ENCODE measurements around the gene HAGHL.

HAGHL gene

DNA sequence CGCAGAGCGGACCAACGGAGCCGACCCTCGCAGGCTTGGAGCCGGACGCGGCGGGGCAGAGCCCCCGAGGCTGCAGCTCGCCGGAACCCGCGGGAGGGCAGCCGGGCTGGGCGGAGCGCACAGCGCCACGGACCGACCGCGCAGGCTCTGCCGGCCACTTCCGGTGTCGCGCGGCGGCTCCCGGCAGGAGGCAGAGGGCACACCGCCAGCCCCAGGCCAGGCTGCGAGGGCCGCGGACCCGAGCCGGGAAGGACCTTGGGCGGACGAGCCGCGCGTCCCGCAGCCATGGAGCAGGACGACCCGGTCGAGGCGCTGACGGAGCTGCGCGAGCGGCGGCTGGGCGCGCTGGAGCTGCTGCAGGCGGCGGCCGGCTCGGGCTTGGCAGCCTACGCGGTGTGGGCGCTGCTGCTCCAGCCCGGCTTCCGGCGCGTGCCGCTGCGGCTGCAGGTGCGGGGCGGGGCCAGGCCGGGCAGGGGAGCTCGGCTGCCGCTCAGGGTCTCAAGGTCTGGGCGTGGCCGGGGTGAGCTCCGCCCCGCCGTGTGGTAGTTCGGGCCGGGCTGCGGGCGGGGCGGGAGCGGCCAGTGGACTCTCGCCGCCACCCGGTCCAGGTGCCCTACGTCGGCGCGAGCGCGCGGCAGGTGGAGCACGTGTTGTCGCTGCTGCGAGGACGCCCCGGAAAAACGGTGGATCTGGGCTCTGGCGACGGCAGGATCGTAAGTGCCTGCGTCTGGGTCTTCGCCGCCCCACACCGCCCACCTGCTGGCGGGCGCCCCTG is 5.7 kb upstream of the HAGHL start, which contains the start of gene ANTKMT:
ANTKMT (plus strand) TSS at position 157 of the 775 bp plus-strand sequence; CDS start at position 286, 129 bp downstream.
- peak in 1 of 2 donors; percentile 58 for DNase-seq (ENCODE audit: low read depth in 1 of 2, low spot score in 1 of 2)

- no peak for DNase-seq (ENCODE audit: low read depth in 1 of 2, low spot score in 1 of 2)
Observed at GRCh38 chr16:721765-722540, 5.0 kb upstream of the HAGHL start.

DNA sequence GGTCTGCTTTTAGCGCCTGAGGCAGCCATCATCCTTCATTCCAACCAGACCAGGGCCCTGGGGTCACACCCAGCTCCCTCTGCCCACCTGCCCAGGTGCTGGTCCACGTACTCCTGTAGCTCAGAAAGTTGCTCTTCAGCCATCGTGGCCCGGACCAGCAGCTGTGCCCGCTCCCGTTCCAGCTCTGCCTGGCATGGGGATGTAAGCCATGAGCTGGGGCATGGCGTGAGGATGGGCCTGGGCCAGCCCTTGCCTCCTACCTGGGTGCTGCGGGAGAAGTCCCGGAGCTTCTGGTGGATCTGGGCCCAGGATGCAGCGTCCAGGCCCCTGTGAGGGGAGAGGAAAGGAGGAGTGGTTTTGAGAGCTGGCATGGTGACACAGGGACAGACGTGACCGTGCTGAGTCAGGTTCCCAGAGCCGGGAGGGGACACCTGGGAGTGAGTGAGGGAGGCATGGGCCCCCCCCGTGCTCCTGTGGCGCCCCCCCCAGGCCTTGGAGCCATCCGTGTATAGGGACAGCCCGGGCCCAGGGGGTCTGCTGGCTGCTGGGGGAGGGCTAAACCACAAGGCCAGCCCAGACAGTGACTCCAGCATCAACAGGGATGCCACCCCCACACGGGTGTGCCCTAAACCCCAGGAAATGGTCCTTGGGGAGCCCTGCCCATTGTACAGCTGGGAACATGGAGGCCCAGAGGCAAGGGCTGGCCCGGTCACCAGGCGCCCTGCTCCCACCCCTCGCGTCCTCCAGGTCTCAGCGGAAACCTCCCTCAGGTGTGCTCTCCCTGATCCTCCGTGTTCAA is 3.9 kb upstream of the HAGHL start:
- no peak for DNase-seq (ENCODE audit: low read depth in 1 of 2, low spot score in 1 of 2)

DNA sequence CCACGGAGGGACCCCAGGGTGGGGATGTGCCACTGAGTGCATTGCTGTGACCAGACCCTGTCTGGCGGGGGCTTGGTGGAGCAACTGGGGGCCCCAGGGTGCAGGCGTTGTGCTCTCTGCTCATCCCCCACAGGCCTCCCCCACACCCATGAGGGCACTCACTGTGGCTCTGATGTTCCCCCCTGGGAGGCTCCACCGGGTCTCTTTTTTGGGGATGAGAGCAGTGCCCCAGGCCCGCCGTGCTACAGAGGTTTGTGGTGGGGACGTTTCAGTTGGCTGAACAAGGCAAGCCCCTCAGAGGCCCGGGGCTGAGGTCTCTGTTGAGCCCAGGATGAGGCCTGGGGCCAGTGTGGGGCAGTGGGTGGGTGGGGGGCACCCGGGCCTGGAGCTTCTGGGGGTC is 3.2 kb upstream of the HAGHL start:
- no peak for DNase-seq (ENCODE audit: low read depth in 1 of 2, low spot score in 1 of 2)

- no peak for DNase-seq (ENCODE audit: low read depth in 1 of 2, low spot score in 1 of 2)
Observed at GRCh38 chr16:724188-725040, 2.5 kb upstream of the HAGHL start.

DNA sequence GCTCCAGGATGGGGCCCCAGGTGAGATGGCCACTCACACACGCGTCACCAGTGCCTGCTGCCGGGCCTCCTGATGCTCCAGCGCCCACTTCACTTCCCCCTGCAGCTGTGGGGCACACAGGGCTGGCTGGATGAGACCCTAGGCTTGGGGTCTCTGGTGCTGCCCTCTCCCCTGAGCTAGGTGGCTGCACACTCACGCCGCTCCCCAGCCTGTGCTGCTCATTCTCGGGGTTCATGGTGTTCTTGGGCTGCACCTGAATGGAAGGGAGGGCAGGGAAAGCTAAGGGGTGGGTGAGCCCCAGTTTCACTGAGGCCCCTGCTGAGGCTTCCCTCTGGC is 1.9 kb upstream of the HAGHL start:
- DNase-seq (ENCODE audit: low read depth in 1 of 2, low spot score in 1 of 2): no peak

DNA sequence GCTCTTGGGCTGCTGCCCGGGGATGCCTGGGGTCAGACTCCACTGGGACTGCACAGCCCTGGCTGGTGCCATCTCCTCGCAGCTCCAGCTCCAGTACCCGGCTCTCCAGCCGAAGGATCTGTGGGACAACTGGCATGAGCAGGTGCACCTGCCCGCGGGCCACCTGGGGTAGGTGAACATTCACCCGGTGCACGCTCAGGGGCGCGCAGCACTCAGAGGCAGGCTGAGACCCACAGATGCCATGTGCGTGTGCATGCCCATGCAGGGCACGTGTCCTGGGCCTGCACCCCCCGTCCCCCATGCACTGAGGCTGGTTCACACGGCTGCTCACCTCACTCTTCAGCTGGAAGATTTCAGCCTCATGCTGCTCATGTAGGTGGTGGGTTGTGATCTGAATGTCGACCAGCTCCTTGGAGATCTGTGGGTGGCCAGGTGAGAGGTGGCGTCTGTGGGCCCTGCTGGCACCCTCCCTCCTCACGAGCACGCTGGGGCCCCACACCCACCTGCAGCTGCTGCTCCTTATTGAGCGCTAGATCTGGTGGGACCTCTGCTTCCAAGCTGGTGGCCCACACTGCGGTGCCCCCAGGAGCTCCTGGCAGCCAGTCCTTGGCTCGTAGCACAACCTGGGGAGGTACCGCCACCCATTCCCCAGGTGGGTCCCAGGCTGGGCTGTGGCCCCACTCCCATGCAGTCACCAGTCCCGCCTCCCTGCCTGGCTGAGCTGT is 1.3 kb upstream of the HAGHL start:
- no peak for DNase-seq (ENCODE audit: low read depth in 1 of 2, low spot score in 1 of 2)

GRCh38 chr16:726188-726437 is 793 bp upstream of the HAGHL start:
- no peak for DNase-seq (ENCODE audit: low read depth in 1 of 2, low spot score in 1 of 2)

GRCh38 chr16:727291-727977 is 528 bp downstream of the HAGHL start:
- DNase-seq (ENCODE audit: low read depth in 1 of 2, low spot score in 1 of 2): no peak

GRCh38 chr16:728131-728889 is 1.4 kb downstream of the HAGHL start:
- peak in 1 of 2 donors; percentile 34 for DNase-seq (ENCODE audit: low read depth in 1 of 2, low spot score in 1 of 2)

DNA sequence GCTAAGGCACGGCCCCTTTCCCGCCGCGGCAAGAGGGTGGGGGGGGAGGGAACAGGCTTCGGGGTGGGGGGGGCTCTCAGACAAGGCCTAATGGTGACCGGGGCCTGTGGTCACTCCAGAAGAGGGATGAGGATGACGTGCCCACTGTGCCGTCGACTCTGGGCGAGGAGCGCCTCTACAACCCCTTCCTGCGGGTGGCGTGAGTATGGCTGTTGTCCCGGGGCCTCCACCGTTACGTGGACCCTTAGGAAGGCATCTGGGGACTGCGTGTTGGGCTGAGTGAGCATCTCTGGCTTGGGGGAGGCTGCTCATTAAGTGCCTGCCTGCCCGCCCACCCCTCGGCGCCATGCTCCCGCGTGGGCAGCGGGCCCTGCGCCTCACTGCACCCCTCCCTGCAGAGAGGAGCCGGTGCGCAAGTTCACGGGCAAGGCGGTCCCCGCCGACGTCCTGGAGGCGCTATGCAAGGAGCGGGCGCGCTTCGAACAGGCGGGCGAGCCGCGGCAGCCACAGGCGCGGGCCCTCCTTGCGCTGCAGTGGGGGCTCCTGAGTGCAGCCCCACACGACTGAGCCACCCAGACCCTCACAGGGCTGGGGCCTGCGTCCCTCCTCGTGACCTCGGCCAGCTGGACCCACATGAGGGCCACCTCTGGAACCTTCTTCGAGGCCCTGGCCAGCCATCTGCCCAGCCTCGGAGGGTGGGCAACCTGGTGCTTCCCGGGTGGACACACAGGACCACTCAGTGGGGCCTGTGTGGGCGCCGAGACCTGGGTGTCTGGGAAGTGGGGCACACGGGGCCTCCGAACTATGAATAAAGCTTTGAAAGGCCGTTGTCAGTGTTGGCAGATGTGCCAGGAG is 2.2 kb downstream of the HAGHL start:
- DNase-seq (ENCODE audit: low read depth in 1 of 2, low spot score in 1 of 2): no peak

- no peak for DNase-seq (ENCODE audit: low read depth in 1 of 2, low spot score in 1 of 2)
Observed at GRCh38 chr16:729768-730665, 3.1 kb downstream of the HAGHL start.

DNA sequence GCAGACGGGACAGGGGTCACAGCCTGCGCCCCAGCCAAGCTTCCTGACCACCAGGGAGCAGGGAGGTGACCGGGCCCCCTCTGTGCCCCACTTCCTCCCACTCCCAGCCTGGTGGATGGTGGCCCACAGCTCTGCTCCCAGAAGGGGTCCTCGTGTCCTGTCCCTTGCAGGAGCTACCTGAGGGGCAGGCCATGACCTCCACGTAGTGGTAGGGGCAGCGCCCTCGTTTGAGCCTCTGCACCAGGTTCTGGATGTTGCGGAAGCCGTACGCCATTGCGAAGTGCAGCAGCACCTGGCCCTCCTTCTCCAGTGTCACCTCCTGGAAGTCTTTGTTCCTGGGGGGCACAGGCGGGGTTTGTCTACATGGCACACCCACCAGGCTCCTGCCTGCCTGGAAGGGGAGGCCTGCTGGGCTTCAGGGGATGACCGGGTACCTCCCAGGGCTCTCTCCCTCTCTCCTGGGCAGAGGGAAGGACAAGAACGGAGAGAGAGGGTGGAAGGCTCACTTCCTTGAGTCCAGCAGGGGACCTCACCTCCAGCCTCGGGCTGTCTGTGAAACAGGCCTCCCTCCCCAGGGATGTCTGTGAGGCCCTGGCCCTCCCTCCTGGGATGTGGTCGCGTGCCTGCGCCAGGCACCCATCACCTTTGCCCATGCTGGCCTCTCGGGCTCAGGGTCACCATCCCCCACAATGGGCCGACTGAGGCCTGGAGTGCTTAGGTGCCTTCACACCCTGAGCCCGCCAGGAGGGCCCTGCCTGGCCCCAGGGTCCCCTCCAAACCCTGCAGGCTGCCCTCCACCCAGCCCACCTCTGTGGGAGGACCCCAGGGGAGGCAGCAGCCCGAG is 4.0 kb downstream of the HAGHL start:
- no peak for DNase-seq (ENCODE audit: low read depth in 1 of 2, low spot score in 1 of 2)

GRCh38 chr16:732332-732731 is 5.4 kb downstream of the HAGHL start:
- DNase-seq (ENCODE audit: low read depth in 1 of 2, low spot score in 1 of 2): no peak

DNA sequence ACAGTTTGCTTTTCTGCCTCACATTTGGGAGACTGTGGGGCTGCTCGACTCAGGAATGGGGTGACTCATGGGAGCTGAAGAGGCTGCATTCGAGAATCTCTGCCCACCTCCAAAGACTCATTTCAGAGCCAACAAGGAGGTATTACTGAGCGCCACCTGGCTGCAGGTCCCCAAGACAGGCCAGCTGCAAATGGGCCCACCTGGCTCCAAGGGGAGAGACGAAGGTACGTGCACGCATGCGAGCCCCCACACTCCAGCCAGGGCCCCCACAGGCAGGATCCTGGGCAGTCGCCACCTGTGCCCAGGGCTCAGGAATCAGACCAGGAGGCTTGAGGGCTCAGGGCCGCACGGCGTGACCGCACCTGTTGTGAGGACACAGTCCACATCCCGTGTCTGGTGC is 6.0 kb downstream of the HAGHL start:
- no peak for DNase-seq (ENCODE audit: low read depth in 1 of 2, low spot score in 1 of 2)

Measured in activated CD4-positive, alpha-beta T cell treated with anti-CD3 and anti-CD28 coated beads, Interleukin-2, amount 50 U/mL, for 24 hours (primary cell).